ENCODE data around the gene SCYGR2.

DNA sequence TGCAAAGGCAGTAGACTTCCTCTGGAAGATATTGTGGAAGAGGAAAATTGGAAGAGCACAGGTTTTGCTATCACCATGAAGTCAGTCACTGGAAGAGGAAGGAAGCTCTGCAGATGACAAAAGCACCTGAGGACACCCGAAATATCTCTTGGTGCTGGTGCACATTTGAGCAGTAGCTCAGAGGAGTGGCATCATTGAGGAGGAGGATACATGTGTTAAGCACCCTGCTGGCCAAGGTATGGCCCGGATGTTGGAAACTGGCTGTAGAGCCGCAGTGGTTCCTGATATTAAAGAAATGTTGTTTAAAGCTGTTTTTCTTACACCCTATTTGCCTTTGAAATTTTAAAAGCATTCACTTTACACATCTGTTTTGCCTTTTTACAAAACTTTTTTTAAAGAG, 32.7 kb upstream of the SCYGR2 start:
- TF ChIP-seq, protein P1, sequence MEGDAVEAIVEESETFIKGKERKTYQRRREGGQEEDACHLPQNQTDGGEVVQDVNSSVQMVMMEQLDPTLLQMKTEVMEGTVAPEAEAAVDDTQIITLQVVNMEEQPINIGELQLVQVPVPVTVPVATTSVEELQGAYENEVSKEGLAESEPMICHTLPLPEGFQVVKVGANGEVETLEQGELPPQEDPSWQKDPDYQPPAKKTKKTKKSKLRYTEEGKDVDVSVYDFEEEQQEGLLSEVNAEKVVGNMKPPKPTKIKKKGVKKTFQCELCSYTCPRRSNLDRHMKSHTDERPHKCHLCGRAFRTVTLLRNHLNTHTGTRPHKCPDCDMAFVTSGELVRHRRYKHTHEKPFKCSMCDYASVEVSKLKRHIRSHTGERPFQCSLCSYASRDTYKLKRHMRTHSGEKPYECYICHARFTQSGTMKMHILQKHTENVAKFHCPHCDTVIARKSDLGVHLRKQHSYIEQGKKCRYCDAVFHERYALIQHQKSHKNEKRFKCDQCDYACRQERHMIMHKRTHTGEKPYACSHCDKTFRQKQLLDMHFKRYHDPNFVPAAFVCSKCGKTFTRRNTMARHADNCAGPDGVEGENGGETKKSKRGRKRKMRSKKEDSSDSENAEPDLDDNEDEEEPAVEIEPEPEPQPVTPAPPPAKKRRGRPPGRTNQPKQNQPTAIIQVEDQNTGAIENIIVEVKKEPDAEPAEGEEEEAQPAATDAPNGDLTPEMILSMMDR (IDR thresholded peaks at IDR 0.05), result no peak
- TF ChIP-seq POLR2A (IDR thresholded peaks at IDR 0.05), result no peak

Measured in breast epithelium (tissue), 3 donors.